ENCODE measurements around the gene LHFPL3. TPM values are rescaled to one million over a fixed set of nuclear protein-coding genes. Genes with fewer than 3 reads are reported as not detected.

Gene LHFPL3
- total and polyA plus RNA-seq, 2 of the 13 experiments (the other 11 are each of a cell fraction or from before 2014, with no cell fraction given) = not detected

GRCh38 chr7:104823177-104823576 lies 494.8 kb downstream of the LHFPL3 start:
- BruUV-seq (replicated peaks) = no TSS peak
- CTCF ChIA-PET (ENCODE audit: low intra/inter-chr PET ratio, low total read pairs) = no interaction called here

More at GRCh38 chr7:104823177-104823576, 494.8 kb downstream of the LHFPL3 start:
- intact Hi-C loops (cut with micrococcal nuclease; ENCODE audit: unreplicated experiment) (no loop called here), in situ Hi-C loops (cut with HindIII; ENCODE audit: extremely low pct_ligation_motif_present, low pct_unique_long_range_greater_than_20kb) (no loop called here)
- ATAC-seq = no peak
- Histone ChIP-seq H3K36me3 (replicated peaks in 1 of 2; ENCODE audit: control insufficient read depth in 1 of 2, insufficient read depth in 2 of 2, low read length in 2 of 2) (no peaks in the 10 kb centered on the region), H3K9ac (ENCODE audit: insufficient read depth, low read depth, low read length) (no peak overlapping the region), H3K9me3 (ENCODE audit: low read length) (no peaks in the 10 kb centered on the region), H3K27me3 (ENCODE audit: control insufficient read depth in 1 of 2, insufficient read depth in 2 of 2, low read length in 2 of 2) (peaks cover 0 to 14% of the 10 kb centered on the region in 2 experiments; a peak in 1 of 5 replicates), H3K4me2 (ENCODE audit: low read depth, low read length) (no peak overlapping the region), H3K4me1 (ENCODE audit: insufficient read depth, low read length) (no peaks in the 10 kb centered on the region), H3K4me3 (replicated peaks in 1 of 3; ENCODE audit: insufficient read depth in 1 of 3, low read depth in 2 of 3, low read length in 3 of 3) (no peak overlapping the region), H3K27ac (ENCODE audit: extremely low read length, insufficient read depth, low read length) (no peak overlapping the region), H3K79me2 (ENCODE audit: insufficient read depth, low read length) (no peaks in the 10 kb centered on the region), H2AFZ (ENCODE audit: low read length) (no peak overlapping the region), H4K20me1 (ENCODE audit: insufficient read depth, low read length) (no peaks in the 10 kb centered on the region)
- FAIRE-seq = no peak
- POLR2A ChIA-PET = no interaction called here
- 37% methylated on average over 2 of the region's 2 CpGs for WGBS (ENCODE audit: low lambda C conversion rate)
- TF ChIP-seq, protein P1, sequence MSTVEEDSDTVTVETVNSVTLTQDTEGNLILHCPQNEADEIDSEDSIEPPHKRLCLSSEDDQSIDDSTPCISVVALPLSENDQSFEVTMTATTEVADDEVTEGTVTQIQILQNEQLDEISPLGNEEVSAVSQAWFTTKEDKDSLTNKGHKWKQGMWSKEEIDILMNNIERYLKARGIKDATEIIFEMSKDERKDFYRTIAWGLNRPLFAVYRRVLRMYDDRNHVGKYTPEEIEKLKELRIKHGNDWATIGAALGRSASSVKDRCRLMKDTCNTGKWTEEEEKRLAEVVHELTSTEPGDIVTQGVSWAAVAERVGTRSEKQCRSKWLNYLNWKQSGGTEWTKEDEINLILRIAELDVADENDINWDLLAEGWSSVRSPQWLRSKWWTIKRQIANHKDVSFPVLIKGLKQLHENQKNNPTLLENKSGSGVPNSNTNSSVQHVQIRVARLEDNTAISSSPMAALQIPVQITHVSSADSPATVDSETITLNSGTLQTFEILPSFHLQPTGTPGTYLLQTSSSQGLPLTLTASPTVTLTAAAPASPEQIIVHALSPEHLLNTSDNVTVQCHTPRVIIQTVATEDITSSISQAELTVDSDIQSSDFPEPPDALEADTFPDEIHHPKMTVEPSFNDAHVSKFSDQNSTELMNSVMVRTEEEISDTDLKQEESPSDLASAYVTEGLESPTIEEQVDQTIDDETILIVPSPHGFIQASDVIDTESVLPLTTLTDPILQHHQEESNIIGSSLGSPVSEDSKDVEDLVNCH (CRISPR knock-in tag; IDR thresholded peaks at IDR 0.05) = no peak
- TF ChIP-seq ZNF75D (CRISPR knock-in tag; IDR thresholded peaks at IDR 0.05; ENCODE audit: borderline replicate concordance) (no peak), ZKSCAN1 (IDR thresholded peaks at IDR 0.05; ENCODE audit: low read length) (no peak), ZNF674 (CRISPR knock-in tag; IDR thresholded peaks at IDR 0.05; ENCODE audit: low read depth) (no peak), ETV6 (CRISPR knock-in tag; conservative IDR thresholded peaks at IDR 0.05) (no peak), ZNF34 (CRISPR knock-in tag; IDR thresholded peaks at IDR 0.05; ENCODE audit: borderline replicate concordance) (no peak), HDAC6 (IDR thresholded peaks at IDR 0.05; ENCODE audit: low read depth, low read length) (no peak), TEF (CRISPR knock-in tag; IDR thresholded peaks at IDR 0.05) (no peak), PITX1 (CRISPR knock-in tag; IDR thresholded peaks at IDR 0.05) (no peak), ZNF335 (CRISPR knock-in tag; IDR thresholded peaks at IDR 0.05) (no peak), ARID3A (IDR thresholded peaks at IDR 0.05; ENCODE audit: low read depth, low read length) (no peak), HNRNPK (IDR thresholded peaks at IDR 0.05; ENCODE audit: low read depth, low read length, poor library complexity, severe bottlenecking) (no peak), ATM (IDR thresholded peaks at IDR 0.05; ENCODE audit: borderline replicate concordance) (no peak), SMARCC2 (IDR thresholded peaks at IDR 0.05) (no peak), KDM1A (CRISPR knock-in tag; IDR thresholded peaks at IDR 0.05) (no peak)
- TF ChIP-seq, protein P2, sequence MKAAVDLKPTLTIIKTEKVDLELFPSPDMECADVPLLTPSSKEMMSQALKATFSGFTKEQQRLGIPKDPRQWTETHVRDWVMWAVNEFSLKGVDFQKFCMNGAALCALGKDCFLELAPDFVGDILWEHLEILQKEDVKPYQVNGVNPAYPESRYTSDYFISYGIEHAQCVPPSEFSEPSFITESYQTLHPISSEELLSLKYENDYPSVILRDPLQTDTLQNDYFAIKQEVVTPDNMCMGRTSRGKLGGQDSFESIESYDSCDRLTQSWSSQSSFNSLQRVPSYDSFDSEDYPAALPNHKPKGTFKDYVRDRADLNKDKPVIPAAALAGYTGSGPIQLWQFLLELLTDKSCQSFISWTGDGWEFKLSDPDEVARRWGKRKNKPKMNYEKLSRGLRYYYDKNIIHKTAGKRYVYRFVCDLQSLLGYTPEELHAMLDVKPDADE (CRISPR knock-in tag; IDR thresholded peaks at IDR 0.05) = no peak
- TF ChIP-seq, protein P3, sequence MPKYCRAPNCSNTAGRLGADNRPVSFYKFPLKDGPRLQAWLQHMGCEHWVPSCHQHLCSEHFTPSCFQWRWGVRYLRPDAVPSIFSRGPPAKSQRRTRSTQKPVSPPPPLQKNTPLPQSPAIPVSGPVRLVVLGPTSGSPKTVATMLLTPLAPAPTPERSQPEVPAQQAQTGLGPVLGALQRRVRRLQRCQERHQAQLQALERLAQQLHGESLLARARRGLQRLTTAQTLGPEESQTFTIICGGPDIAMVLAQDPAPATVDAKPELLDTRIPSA (CRISPR knock-in tag; IDR thresholded peaks at IDR 0.05; ENCODE audit: borderline replicate concordance) = no peak
- DNase-seq (ENCODE audit: low spot score) = no peak
